Measurements from ENCODE around the gene PIP5K1C. TPM values are rescaled to one million over a fixed set of nuclear protein-coding genes. Genes with fewer than 3 reads are reported as not detected.

PIP5K1C gene
- total and polyA plus RNA-seq, 9 of the 15 experiments (the other 6 are each of a cell fraction or from before 2014, with no cell fraction given): 0.38 to 22.1 (median 4.1) TPM

DNA sequence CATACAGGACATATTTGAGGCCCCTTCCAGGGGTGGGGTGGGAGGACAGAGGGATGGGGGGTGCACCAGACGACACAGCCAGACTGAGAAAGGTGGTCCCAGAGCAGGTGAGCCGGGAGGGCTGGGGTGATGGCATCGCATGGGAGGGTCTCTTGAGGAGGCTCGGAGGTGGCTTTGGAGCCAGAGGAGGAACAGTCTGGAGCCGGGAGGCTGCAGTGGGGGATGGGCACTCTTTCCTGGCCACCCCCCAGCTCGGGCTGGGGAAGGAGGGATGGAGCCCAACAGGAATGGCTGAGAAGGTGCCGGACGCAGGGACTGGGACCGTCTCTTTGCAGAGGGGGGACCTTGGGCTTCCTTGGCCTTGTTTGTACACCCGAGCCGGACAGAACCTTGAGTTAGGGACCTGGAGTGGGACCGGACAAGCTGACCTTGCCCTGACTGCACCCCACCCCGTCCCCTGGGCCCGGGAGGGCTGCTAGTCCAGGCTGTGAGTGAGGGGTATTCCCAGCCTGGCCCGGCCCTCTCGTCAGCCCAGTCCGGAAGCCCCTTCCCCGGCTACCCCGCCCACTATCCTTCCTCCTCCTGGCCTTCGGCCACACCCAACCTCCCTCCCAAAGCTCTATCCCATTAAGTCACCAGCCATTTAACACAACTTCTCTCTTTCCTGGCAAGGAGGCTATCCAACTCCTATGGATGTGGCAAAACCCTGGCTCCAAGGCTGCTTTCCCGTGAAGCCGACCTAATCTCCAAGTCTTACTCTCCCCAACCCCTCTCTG is 92.8 kb downstream of the PIP5K1C start (continued):
- TF ChIP-seq SRSF1 (IDR thresholded peaks at IDR 0.05; ENCODE audit: low read depth, low read length) (no peak), MEIS2 (IDR thresholded peaks at IDR 0.05; ENCODE audit: partially characterized antibody) (no peak), C11orf30 (IDR thresholded peaks at IDR 0.05; ENCODE audit: low read depth) (no peak), NCOA6 (IDR thresholded peaks at IDR 0.05) (no peak), POLR2AphosphoS2 (IDR thresholded peaks at IDR 0.05; ENCODE audit: low read length) (no peak), RBM15 (IDR thresholded peaks at IDR 0.05; ENCODE audit: insufficient read depth, low read length) (no peak), NR2F6 (CRISPR knock-in tag; IDR thresholded peaks at IDR 0.05) (no peak), ZNF766 (CRISPR knock-in tag; conservative IDR thresholded peaks at IDR 0.05) (peak; percentile 19; the same call in 1 of the 2 replicates), MAFG (tag; conservative IDR thresholded peaks at IDR 0.05) (no peak), MYNN (IDR thresholded peaks at IDR 0.05) (0 out of 2 replicates have a peak, but pooled peaks have one; percentile 20), MYNN (CRISPR knock-in tag; IDR thresholded peaks at IDR 0.05) (no peak), ZNF212 (CRISPR knock-in tag; IDR thresholded peaks at IDR 0.05) (no peak), NCOA4 (IDR thresholded peaks at IDR 0.05; ENCODE audit: partially characterized antibody) (no peak), POLR2A (conservative IDR thresholded peaks at IDR 0.05) (peak; percentile 78), PURB (CRISPR knock-in tag; IDR thresholded peaks at IDR 0.05; ENCODE audit: low read depth) (no peak), ZNF780A (CRISPR knock-in tag; IDR thresholded peaks at IDR 0.05) (0 out of 2 replicates have a peak, but pooled peaks have one; percentile 74)
- TF ChIP-seq, protein P1, sequence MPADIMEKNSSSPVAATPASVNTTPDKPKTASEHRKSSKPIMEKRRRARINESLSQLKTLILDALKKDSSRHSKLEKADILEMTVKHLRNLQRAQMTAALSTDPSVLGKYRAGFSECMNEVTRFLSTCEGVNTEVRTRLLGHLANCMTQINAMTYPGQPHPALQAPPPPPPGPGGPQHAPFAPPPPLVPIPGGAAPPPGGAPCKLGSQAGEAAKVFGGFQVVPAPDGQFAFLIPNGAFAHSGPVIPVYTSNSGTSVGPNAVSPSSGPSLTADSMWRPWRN (IDR thresholded peaks at IDR 0.05; ENCODE audit: low read depth): no peak
- TF ChIP-seq, protein P2, sequence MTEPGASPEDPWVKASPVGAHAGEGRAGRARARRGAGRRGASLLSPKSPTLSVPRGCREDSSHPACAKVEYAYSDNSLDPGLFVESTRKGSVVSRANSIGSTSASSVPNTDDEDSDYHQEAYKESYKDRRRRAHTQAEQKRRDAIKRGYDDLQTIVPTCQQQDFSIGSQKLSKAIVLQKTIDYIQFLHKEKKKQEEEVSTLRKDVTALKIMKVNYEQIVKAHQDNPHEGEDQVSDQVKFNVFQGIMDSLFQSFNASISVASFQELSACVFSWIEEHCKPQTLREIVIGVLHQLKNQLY (CRISPR knock-in tag; conservative IDR thresholded peaks at IDR 0.05): no peak
- TF ChIP-seq, protein P3, sequence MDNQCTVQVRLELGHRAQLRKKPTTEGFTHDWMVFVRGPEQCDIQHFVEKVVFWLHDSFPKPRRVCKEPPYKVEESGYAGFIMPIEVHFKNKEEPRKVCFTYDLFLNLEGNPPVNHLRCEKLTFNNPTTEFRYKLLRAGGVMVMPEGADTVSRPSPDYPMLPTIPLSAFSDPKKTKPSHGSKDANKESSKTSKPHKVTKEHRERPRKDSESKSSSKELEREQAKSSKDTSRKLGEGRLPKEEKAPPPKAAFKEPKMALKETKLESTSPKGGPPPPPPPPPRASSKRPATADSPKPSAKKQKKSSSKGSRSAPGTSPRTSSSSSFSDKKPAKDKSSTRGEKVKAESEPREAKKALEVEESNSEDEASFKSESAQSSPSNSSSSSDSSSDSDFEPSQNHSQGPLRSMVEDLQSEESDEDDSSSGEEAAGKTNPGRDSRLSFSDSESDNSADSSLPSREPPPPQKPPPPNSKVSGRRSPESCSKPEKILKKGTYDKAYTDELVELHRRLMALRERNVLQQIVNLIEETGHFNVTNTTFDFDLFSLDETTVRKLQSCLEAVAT (IDR thresholded peaks at IDR 0.05): no peak; a peak in 1 of 4 replicates
- TF ChIP-seq, protein P4, sequence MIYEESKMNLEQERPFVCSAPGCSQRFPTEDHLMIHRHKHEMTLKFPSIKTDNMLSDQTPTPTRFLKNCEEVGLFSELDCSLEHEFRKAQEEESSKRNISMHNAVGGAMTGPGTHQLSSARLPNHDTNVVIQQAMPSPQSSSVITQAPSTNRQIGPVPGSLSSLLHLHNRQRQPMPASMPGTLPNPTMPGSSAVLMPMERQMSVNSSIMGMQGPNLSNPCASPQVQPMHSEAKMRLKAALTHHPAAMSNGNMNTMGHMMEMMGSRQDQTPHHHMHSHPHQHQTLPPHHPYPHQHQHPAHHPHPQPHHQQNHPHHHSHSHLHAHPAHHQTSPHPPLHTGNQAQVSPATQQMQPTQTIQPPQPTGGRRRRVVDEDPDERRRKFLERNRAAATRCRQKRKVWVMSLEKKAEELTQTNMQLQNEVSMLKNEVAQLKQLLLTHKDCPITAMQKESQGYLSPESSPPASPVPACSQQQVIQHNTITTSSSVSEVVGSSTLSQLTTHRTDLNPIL (CRISPR knock-in tag; IDR thresholded peaks at IDR 0.05): no peak
- TF ChIP-seq, protein P5, sequence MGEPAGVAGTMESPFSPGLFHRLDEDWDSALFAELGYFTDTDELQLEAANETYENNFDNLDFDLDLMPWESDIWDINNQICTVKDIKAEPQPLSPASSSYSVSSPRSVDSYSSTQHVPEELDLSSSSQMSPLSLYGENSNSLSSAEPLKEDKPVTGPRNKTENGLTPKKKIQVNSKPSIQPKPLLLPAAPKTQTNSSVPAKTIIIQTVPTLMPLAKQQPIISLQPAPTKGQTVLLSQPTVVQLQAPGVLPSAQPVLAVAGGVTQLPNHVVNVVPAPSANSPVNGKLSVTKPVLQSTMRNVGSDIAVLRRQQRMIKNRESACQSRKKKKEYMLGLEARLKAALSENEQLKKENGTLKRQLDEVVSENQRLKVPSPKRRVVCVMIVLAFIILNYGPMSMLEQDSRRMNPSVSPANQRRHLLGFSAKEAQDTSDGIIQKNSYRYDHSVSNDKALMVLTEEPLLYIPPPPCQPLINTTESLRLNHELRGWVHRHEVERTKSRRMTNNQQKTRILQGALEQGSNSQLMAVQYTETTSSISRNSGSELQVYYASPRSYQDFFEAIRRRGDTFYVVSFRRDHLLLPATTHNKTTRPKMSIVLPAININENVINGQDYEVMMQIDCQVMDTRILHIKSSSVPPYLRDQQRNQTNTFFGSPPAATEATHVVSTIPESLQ (CRISPR knock-in tag; IDR thresholded peaks at IDR 0.05): 0 out of 2 replicates have a peak, but pooled peaks have one; percentile 61
